IPS DF 4.7 (cell line): ENCODE measurements around the gene TARS2.

Source experiments
- DNase-seq: peaks from one replicate; pipeline ENCODE4 v3.0.0-alpha.2; 2013; ENCODE audit warnings: low spot score; ENCODE audit errors: extremely low read depth

Gene TARS2

DNA sequence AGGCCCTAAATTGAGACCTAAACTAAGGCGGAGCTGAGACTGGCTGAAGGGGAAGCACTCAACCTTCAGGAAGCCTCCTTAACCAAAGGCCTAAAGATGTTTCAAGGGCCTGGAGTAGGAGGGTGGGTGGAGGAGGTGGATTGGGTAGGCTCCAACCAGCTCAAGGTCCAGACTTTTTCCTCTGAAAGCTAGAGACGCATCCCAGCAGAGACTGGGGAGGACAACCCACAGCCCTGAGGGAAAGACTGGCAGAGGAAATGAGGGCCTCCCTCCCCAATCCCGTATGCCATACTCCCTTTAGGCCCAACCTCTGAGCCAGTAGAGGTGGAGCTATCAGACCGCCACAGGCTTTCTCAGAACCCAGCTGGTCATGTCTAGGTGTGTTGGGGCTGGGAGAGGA, 21.8 kb downstream of the TARS2 start:
- DNase-seq = no peak

DNA sequence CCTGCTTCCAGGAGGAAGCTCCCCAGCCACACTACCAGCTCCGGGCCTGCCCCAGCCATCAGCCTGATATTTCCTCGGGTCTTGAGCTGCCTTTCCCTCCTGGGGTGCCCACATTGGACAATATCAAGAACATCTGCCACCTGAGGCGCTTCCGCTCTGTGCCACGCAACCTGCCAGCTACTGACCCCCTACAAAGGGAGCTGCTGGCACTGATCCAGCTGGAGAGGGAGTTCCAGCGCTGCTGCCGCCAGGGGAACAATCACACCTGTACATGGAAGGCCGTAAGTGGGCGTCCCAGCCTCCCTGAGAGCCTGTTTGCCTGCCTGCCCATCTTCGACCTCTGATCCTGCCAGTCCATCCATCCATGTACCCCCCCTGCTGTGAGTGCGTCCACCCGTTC, 24.3 kb downstream of the TARS2 start:
- no peak for DNase-seq

GRCh38 chr1:150511985-150512660, 24.9 kb downstream of the TARS2 start:
- DNase-seq = no peak

DNA sequence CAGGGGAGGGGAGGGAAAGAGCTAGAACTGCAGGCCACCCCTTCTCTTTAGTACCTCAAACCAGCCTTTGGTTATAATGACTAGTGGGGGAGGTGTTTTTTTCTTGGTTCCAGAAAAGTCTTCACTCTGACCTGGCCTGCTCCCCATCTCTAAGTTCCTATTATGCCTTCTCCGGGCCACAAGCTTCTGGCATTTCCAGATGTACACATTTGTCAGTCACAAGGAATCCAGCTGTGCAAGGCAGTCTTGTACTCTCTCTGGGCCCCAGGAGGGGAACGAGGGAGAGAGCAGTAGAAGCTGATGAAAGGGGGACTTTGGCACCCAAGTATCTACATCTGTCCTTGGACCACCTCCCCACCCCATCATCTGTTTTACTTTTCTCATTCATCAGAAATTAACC, 25.6 kb downstream of the TARS2 start:
- no peak for DNase-seq

GRCh38 chr1:150513351-150513791, 26.2 kb downstream of the TARS2 start:
- no peak for DNase-seq

- no peak for DNase-seq
Measured at GRCh38 chr1:150514260-150514659, 27.0 kb downstream of the TARS2 start.

- DNase-seq = no peak
Measured at GRCh38 chr1:150514913-150515327, 27.7 kb downstream of the TARS2 start.

- no peak for DNase-seq
Measured at GRCh38 chr1:150515328-150516049, 28.3 kb downstream of the TARS2 start, which contains the start of gene FALEC. TSS of gene FALEC (plus strand) at chr1:150515752.

DNA sequence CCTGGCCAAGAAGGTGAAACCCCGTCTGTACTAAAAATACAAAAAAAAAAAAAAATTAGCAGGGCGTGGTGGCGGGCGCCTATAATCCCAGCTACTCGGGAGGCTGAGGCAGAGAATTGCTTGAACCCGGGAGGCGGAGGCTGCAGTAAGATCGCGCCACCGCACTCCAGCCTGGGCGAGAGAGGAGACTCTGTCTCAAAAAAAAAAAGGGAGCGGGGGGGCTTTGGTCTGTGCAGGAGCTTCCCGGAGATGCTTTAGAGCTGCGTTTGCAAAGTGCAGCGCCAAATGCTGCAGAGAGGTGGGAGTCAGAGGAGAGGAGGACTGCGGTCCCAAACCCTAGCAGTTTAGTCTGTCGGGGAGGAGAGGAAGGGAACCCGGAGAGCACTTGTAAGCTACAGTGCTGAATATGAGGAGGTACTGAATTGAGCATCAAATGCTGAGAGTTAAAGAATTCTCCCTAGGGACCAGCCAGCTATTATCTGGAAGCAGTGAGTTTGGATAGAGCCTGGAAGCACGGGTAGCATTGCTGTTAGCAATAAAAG, 28.9 kb downstream of the TARS2 start:
- no peak for DNase-seq

GRCh38 chr1:150516616-150517015, 29.4 kb downstream of the TARS2 start:
- DNase-seq = no peak

GRCh38 chr1:150521196-150521968, 34.2 kb downstream of the TARS2 start:
- no peak for DNase-seq

DNA sequence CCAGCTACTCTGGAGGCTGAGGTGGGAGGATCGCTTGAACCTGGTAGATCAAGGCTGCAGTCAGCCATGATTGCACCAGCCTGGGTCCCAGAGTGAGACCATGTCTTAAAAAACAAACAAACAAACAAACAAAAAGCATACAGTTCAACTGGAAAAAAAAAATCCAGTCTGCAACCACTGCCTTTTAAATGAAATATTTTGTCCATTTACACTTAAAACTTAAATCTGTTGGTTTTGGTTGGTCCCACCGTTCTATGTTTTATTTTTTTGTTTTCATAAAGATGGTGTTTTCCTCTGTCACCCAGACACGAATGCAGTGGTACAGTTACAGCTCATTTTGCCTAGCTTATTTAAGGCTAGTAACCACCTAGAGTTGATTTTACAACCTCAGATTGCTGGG, 38.1 kb downstream of the TARS2 start:
- DNase-seq = no peak

GRCh38 chr1:150528196-150528595, 41.0 kb downstream of the TARS2 start:
- no peak for DNase-seq

GRCh38 chr1:150529017-150529416, 41.8 kb downstream of the TARS2 start:
- DNase-seq = no peak

DNA sequence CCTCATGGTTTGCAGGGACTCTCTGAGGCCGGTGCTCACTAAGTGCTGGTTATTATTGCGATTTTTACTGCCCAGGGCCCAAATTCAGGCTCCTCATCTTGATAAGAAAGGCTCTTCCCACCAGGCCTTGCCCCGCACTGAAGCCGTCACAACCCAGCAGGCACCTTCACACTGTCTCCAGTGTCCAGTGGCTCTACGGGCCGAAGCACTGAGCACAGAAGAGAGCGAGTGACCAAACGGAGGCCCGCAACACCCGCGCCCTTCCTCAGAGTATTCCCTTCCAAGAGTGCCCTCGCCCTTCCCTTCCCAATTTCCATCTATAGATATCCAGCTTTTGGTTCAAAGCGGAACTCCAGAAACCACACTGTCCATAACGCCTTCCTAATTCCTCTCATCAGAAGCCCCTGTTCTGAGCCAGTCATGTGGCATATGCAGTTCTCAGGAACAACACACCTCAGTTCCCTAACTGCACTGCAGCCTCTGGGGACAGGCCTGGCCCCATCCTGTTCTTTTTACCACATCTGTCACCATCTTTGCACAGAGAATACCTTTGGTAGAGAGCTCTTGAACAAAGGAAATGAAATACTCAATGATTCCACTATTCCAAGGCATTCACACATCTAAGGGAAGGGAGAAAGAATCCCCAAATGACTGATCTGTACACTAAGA, 43.4 kb downstream of the TARS2 start:
- no peak for DNase-seq

GRCh38 chr1:150532860-150533259, 45.6 kb downstream of the TARS2 start:
- DNase-seq = no peak

DNA sequence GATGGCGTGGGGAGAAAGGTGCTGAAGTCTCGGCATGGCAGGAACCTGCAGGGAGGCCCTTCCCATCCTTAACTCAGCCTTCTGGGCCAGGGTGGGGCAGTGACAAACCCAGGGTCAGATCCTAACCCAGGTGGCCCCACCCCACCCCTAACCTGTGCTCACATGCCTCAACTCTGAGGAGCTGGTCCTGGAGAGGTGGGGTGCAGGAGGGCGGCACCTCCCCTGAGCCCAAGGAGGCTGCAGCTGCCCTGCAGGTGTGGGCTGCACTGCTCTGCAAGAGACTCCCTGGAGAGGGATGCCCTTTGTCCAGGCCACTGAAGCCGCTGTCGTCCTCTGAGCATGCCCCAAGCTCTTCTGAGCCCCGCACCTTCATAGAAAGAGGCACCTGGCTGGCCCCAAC, 46.8 kb downstream of the TARS2 start:
- no peak for DNase-seq

- no peak for DNase-seq
Measured at GRCh38 chr1:150535511-150536287, 48.5 kb downstream of the TARS2 start.

DNA sequence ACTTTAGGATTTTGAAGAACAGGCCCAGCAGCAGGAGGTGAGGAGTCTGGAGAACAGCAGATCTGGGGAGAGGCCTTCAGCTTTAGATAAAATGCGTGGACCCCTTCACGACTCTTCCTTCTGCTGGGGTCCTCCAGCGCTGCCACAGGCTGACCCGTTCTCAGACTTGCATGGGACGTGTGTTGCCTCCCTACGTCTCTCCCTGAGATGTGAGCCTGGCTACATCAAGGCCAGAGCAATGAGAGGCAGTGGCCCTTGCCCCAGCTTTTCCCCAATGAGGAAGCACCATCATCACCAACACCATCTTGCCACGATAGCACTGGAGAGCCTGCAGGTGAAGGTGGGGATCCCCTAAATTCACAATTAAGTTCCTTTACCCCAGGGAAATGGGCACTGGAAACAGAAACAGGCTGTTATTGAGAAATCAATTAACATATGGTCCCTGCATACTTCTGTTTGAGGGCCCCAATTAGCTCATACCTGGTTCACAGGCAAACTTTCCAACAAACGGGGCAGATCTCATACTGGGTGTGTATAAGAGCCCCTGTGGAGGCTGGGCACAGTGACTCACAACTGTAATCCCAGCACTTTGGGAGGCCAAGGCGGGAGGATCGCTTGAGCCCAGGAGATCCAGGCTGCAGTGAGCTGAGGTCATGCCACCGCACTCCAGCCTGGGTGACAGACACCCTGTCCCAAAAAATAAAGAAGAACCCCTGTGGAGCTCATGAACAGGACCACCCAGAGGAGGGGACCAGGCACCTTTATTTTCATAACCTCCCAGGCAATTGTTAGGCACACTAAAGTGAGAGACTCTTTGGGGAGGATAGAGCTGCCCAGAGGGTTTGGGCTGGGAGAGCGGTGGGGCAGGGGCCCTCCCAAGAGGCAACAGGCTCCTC, 49.9 kb downstream of the TARS2 start:
- no peak for DNase-seq
